Effector CD8-positive, alpha-beta T cell (primary cell): ENCODE measurements around the gene FCGR3A.
A peak's percentile ranks its signal among the peaks of the same experiment; 100 is the strongest.
"Not testable (repeated sequence)": the region's sequence is repeated elsewhere in the genome, so short reads cannot be mapped to it uniquely, and the experiment has no call there.

Experiments used
- DNase-seq: peaks from one replicate; lab custom pipeline; 2025; lab: John Stamatoyannopoulos, UW

The FCGR3A gene

GRCh38 chr1:161530671-161531641 is 18.7 kb downstream of the FCGR3A start:
- peak; percentile 86 for DNase-seq

GRCh38 chr1:161530158-161530557 is 19.5 kb downstream of the FCGR3A start:
- DNase-seq: peak; percentile 49

GRCh38 chr1:161529463-161530104 is 20.0 kb downstream of the FCGR3A start:
- not testable (repeated sequence) for DNase-seq

- DNase-seq: not testable (repeated sequence)
These were observed 21.1 kb downstream of the FCGR3A start for GRCh38 chr1:161528550-161528949.

GRCh38 chr1:161525918-161526317 is 23.7 kb downstream of the FCGR3A start:
- DNase-seq: not testable (repeated sequence)

GRCh38 chr1:161525321-161525720 is 24.3 kb downstream of the FCGR3A start:
- DNase-seq: not testable (repeated sequence)

GRCh38 chr1:161524742-161525291 is 24.8 kb downstream of the FCGR3A start:
- DNase-seq: not testable (repeated sequence)

GRCh38 chr1:161523817-161524741 is 25.5 kb downstream of the FCGR3A start, which contains the start of gene HSPA6:
Gene HSPA6 (plus strand): TSS chr1:161524540. CDS start chr1:161524659, 119 bp downstream.
- peak; percentile 65 for DNase-seq

- not testable (repeated sequence) for DNase-seq
These were observed 26.4 kb downstream of the FCGR3A start for GRCh38 chr1:161523041-161523816.

GRCh38 chr1:161513953-161514352 is 35.7 kb downstream of the FCGR3A start:
- not testable (repeated sequence) for DNase-seq

GRCh38 chr1:161513448-161513780 is 36.2 kb downstream of the FCGR3A start:
- DNase-seq: not testable (repeated sequence)

- DNase-seq: not testable (repeated sequence)
These were observed 36.8 kb downstream of the FCGR3A start for GRCh38 chr1:161512636-161513447.

- no peak for DNase-seq
These were observed 37.9 kb downstream of the FCGR3A start for GRCh38 chr1:161511756-161512060.

GRCh38 chr1:161511018-161511755 is 38.4 kb downstream of the FCGR3A start:
- no peak for DNase-seq

- no peak for DNase-seq
These were observed 39.1 kb downstream of the FCGR3A start for GRCh38 chr1:161510477-161510876.

GRCh38 chr1:161506336-161507223 is 43.0 kb downstream of the FCGR3A start:
- DNase-seq: no peak

- no peak for DNase-seq
These were observed 43.9 kb downstream of the FCGR3A start for GRCh38 chr1:161505686-161506085.

GRCh38 chr1:161503394-161503748 is 46.2 kb downstream of the FCGR3A start:
- no peak for DNase-seq
